GM21390 (cell line): ENCODE data around the gene KCNJ12.
"Not testable (repeated sequence)": the region's sequence is repeated elsewhere in the genome, so short reads cannot be mapped to it uniquely, and the experiment has no call there.

Experiments
- ATAC-seq: cut with Tn5 transposase; IDR thresholded peaks from one replicate; pipeline ENCODE4 v1.9.1; 2021; ENCODE audit not compliant: unreplicated experiment

KCNJ12 gene

DNA sequence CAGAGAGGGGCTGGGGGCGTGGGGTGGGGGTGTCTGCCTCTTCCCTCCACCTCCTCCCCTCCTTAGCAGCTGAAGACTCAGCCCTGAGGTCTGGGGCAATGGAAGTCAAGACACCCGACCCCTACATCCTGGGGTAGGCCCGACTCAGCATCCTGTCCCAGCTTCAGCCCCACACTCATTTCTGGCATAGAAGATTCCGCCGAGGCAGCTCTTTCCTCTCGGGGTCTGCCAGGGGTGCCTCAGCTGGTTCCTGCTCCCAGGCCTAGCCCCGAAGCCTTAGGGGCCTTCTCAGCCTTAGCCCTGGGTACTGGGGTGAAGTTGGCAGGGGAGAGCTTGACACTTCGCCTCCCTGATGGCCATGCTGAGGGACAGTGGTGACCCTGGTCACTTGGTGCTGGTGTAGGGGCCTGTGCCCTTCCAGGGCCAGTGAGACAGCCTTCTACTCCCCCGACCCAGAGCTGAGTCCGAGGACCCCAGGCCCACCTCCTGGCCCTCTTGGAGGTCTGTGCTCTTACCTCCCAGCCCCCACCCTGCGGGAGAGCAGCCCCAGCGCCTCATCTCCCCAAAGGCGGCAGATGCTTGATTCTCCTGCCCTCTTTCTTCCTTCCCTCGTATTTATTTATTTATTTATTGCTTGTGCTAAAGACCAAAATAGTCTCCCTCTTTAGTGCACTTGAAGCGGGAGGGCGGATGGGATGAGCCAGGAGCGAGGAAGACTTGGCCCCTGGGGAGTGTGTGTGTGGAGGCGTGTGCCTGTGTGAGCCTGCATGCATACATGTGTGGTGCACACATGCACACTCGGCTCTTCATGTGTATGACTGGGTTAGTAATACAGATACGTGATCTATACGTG, 42.5 kb downstream of the KCNJ12 start:
- ATAC-seq, result no peak

DNA sequence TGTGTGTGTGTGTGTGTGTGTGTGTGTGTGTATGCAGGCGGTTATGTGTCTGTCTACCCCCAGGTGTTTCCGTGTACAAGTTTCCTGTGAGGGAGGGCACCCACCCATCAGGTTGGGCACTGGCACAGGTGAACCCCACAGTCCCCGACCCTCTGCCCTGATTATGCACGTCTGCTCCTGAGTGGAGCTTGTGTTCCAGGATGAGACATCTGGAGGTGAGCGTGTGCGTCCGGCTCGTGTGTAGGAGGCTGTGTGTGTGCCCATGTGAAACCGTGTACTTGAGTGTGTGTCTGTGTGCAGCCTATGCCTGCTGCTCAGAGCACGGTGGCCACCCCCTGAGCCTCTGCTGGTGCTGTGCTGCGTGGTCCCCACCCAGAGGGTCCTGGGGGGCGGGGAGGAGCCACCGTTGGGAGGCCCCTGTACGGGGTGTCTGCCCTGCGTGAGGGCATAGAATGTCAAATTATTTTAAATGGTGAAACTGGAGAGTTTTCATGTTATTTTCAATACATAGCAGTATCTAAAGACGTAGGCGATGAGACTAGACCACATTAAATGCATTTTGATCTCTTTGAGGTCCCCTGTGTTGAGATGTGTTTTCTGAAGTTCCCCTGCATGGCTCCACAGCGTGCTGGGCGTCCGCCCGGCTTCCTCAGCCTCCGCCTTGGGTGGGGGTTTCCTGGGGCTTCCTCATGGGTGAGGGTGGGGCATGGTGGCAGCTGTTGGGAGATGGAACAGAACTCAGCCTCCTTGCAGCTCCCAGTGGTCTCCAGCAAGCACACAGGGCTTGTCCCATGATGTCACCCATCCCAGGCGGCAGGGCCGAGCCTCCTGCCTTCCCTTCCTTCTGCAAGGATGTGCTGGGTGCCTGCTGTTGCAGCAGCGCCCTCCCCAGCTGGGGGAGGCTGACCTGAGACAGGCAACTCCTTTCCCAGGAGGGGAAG, 43.4 kb downstream of the KCNJ12 start:
- ATAC-seq, result no peak

DNA sequence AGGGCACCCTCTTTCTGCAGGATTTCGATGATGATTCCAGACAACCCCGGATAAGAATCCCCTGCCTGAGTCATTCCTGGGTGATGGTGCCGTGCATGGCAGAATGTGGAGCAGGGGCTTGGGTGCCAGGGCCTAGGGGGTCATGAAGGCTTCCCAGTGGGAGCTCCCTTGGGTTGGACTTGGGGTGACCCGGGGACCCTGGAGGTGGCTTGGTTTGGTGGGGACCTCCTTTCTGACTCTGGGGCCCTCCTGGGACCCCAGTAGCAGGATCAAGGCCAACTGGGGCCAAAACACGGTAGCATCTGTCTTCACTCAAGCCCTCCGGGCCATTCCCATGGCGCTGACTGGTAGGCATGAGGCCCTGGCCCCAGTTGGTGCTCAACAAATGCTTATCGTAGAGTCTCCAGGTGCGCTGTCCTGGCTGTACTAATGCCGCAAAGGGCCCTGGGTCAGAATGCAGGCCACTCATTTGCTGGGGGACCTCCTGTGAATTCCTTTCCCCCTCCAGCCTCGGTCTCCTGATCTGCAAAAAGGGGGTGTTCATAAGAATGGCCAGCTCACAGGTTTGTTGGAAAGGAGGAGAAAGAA, 44.4 kb downstream of the KCNJ12 start:
- not testable (repeated sequence) for ATAC-seq

DNA sequence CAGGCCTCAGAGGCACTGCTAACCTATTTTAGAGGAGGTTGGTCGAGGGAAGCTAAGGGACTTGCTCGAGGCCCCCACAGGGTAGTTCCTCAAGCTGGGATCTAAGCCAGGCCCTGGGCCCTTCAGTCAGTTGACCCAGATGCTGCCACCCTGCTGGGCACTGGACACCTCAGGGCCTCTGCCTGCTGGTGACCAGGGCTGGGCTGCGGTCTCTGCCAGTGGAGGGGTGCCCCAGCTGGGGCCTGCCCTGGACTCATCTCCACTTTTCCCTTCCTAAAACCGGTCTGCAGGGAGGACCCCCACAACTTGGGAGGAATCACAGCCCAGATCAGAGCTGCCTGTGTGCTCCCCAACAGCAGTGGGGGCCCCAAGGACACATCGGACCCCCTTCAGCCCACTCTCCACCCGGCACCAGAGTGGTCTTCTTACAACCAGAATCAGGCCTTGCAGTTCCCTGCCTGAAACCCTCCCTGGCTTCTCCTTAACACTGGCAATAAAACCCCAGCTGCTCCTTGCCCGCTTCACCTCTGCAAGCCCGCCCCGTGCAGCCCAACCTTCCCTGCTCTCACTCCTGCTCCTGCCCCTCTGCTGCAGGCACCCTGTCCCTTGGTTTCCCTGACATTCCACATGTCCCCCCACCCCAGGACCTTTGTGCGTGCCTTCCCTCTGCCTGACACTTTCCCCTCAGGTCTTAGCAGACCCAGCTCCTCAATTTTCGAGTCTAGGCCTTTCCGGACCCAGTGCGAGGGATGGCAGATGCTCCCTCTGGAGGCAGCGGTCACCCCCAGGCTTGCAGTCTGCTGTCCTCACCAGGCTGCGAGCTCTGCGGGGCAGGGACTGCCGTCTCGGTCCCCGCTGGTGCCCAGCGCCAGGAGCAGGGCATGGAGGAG, 45.5 kb downstream of the KCNJ12 start:
- not testable (repeated sequence) for ATAC-seq

DNA sequence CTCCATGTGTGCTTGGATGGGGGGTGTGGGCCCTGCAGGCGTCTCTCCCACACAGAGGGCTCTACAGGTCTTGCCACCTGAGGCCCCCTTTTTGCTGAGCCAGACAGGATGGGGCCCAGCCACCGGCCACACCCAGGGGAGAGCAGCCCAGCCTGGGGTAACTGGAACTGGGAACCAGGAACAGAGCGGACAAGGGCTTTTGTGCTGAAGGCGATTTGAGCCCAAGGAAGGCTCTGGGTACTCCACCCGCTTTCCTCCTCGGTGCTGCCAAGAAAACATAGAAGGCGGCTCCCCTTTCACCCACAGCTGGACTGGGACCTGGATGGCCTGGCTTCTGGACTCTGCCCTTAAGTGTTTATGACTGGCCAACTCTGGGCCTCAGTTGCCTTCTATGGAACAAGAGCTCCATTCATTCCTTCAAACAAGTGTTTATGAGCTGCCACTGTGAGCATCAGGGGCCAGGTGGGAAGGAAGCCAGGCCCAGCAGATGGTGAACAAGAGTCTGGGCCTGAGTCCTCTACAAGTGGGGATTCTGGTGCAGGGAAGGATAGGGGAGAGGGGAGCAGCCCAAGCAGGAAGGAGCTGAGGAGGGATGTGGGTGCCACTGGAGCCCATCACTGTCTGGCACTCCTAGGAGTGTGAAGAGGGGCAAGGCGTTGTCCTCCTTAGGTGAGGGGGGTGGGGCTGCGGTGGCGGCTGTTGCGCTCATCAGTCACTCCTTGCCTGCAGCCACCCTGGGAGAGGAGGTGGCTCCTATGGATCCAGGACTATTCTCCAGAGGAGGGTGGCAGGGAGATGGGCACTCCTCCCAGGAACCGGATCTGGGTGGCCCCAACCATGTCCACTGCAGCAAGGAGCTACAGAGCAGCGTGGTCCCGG, 46.4 kb downstream of the KCNJ12 start:
- not testable (repeated sequence) for ATAC-seq

DNA sequence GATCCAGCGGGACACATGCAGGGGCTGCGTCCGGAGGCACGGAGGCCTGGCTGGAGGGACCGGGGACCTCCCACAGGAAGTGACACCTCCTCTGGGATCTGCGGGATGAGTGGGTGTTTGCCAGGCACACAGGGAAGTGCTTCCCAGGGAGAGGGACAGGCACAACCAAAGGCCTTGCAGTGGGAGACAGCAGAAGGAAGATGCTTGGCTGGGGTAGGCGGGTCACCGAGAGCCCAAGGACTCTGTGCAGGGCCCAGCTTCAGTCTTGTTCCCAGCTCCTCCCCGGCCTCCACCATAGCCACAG, 47.0 kb downstream of the KCNJ12 start:
- ATAC-seq, result not testable (repeated sequence)

DNA sequence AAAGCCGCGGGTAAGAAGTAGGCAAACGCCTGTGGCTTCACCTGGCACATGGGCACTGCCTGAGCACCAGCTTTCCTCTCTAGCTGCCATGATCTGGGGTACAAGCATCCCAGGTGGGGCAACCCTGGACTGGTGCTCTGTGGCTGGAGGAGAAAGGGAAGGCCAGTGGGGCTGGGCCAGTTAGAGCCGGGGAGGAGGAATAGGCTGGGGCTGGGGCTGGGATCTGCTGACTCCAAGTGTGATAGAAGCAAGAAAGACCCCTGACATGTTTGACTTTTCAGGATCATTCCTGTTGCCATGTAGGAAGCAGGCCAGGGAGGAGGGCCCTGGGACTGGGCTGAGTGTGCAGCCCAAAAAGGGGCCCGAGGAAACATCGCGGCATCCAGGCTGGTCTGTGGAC, 48.5 kb downstream of the KCNJ12 start:
- ATAC-seq, result not testable (repeated sequence)

DNA sequence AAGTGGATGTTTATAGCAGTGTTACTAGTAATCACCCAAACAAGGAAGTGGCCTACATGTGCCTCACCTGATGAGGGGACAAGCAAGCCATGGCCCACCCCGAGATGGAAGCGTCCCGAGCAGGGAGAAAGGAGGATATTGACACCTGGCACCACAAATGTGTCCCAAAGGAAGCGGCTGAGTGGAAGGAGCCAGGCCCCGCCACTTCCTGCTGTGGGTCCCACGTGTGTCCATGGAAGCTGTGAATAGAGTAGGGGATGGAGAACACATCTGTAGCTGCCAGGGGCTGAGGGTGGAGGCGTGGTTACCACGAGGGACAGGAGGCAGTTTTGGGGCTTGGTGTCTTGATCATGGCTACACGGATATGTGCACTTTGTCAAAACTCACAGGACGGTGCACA, 49.2 kb downstream of the KCNJ12 start:
- no peak for ATAC-seq

DNA sequence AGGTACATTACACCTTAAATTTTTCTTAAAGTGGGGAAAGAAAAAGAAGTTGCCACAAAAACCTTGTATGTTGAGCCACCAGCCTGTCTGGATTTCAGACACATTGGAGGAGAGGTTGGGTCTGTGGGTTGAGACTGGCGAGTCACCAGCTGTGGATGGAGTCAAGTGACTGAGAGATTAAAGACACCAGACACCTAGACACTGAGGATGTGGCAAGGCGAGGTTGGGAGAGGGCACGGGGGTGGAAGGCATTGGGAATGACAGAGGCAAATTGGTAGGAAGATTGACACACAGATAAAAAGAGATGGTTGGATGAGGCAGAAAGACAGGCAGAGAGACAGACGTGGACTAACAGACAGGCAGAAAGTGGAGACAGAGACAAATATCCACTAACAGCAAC, 49.6 kb downstream of the KCNJ12 start:
- ATAC-seq, result no peak

DNA sequence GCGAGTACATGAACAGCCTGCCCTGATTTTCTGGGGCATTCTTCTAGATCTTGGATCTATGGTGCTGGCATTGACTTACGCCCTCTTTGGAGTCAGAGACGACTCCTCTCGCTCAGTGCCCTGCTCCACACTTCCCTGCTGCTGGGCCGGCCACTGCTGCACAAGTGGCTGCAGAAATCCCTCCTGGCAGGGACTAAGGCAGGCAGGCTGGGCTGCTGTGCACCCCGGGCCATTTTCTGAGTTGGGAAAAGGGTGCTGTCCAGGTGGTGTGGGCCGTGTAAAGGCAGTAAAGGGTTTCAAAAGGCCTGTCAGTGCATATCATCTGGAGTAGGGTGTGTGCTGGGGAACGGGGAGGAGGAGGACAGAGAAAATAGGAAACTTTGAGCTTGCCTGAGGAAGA, 50.1 kb downstream of the KCNJ12 start:
- ATAC-seq, result not testable (repeated sequence)

DNA sequence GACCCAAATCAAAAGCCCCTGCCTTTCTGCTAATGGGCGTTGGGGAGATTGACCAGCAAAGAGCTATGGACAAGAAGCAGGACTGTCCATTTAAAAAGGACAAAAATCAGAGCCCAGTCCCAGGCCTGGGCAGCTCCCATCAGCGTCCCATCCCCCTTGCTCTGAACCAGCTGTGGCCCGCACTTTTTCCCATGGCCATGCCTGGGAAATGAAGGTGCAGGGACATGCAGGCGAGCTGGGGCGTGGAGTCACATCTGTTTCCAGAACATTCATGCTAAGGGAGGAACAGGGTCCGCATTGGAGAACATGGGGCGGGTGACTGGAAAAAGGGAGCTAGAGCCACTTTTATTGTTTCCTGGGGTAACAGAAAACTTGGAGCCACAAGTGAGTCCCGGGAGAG, 50.7 kb downstream of the KCNJ12 start:
- ATAC-seq, result not testable (repeated sequence)

DNA sequence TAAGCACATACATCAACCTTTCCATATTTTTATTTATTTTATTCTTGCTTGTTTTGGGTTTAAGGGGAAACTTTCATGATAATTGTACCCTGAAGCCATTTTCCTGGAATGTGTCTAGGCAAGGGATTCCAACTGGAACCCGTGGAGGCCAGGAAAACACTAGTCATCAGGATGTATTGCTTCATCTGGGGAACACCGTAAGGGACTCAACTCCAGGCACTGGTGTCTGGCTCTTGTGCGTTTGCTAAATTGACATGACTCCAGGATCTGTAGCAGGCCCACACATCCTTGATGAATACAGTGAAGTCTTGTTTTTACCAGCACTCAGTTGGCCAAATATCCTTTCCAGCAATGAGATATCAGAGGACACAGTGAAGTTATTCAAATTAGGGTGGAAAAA, 51.6 kb downstream of the KCNJ12 start:
- ATAC-seq, result not testable (repeated sequence)

DNA sequence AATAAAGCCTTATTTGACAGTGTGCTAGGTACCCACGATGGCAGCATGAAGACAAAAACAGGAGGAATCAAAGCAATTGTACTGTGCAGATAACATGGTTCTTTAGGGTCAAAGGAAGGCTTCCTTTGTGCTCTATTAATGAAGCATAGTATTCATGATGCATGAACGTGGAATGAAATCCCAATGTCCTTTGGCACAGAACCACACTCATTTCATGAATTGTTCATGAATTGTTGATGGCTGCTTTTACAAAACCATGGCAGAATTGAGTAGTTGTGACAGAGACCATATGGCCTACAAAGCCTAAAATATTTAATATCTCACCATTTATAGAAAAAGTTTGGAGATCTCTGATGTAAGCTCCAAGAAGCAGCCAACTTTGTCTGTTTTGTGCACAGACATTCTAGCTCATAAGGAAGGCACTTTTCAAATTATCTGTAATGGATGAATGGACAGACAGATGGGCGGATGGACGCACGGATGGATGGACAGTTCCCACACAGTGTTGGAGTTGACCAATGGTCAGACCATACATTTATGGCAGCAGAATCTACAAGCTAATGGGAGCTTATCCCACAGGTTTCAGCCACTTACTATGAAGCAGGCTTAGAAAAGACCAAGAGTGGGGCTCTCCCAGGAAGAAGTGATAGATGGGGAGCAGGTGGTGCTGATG, 52.7 kb downstream of the KCNJ12 start:
- ATAC-seq, result not testable (repeated sequence)

DNA sequence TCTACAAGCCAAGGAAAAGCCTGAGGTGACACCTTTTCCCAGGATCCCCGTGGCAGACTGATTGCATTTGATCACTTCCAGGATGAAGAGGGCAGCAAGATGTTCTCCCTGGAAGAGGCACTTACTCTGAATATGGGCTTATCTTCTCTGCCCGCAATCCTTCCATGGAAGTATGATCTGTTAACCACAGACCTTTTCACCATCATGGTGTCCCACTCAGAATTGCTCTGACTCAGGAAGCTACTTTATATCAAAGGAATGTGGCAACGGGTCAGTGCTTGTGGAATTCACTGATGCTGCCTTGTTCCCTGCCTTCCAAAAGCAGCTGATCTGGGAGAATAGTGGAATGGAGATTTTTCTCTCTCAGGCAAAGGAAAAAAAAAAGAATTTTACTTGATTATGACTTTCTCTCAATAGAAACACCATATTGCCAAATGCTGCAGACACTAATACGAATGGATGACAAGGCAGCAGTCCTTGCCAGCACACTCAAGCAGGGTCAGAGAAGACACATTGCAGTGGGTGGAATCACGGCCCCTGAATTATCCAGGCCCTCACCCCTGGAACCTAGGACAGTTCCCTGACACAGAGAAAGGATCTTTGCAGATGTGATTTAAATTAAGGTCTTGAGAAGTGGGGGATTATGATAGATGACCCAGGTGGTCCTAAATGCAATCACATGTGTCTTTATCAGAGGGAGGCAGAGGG, 53.9 kb downstream of the KCNJ12 start:
- ATAC-seq, result not testable (repeated sequence)

DNA sequence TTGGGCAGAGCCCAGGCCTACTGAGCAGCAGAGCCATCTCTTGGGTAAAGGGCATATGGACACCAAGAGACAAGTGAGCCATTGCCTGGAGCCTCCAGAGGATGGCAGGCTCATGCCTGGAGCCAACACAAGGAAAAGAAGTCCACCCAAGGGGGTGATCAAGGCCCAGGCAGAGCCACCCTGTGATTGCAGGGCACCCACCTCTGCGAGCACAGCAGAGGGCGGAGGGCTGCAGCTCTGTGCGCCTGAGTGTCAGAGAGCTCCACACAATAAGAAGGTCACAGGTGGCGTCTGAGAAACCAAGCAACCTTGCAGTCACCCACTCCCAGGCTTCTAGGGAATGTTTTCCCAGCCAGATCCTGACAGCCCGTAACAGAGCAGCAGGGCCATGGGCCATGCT, 57.8 kb downstream of the KCNJ12 start:
- not testable (repeated sequence) for ATAC-seq

DNA sequence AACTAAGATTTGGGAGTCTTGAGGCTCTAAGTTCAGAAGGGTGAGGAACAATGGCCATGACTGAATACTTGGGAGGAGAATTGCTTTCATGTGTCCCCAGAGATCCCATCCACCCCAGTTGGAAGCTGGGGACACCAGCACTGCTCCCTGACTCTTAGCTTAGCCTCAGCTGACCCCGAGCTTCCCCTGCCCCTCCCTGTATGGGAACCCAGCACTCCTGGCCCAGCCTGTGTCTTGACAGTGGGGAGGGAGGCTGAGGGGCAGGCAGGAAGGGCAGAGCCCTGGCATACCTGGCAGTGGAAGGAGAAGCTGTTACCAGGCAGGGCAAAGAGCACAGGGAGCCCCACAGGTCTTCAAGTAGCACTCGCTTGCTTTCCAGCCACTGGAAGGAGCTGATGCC, 58.8 kb downstream of the KCNJ12 start:
- not testable (repeated sequence) for ATAC-seq

DNA sequence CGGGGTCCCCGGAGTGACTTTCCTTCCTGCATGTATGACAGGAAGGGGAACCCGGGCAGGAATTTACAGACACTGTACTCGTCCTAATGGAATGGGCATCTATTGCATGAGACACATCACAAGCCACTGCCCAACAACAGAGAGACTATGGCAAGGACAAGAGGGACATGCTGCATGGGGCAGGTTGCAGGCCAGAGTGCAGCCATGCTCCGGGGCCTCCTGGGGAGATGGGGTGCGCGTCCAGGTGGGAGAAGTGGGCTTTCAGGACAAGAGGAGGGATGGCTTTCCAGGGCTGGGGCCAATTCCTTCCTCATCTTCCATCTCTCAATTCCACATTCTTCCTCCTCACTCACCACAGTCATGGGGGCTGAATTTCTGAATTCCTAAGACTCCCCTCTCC, 60.3 kb downstream of the KCNJ12 start:
- not testable (repeated sequence) for ATAC-seq
